Measurements from ENCODE around the gene CLDN22.

Gene CLDN22

GRCh38 chr4:183323295-183323694, 3.2 kb upstream of the CLDN22 start:
- no peak overlapping the region for H3K4me3 ChIP-seq (ENCODE audit: low read depth, low read length)
- TF ChIP-seq, protein P1, sequence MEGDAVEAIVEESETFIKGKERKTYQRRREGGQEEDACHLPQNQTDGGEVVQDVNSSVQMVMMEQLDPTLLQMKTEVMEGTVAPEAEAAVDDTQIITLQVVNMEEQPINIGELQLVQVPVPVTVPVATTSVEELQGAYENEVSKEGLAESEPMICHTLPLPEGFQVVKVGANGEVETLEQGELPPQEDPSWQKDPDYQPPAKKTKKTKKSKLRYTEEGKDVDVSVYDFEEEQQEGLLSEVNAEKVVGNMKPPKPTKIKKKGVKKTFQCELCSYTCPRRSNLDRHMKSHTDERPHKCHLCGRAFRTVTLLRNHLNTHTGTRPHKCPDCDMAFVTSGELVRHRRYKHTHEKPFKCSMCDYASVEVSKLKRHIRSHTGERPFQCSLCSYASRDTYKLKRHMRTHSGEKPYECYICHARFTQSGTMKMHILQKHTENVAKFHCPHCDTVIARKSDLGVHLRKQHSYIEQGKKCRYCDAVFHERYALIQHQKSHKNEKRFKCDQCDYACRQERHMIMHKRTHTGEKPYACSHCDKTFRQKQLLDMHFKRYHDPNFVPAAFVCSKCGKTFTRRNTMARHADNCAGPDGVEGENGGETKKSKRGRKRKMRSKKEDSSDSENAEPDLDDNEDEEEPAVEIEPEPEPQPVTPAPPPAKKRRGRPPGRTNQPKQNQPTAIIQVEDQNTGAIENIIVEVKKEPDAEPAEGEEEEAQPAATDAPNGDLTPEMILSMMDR (IDR thresholded peaks at IDR 0.05; ENCODE audit: control insufficient read depth, extremely low read depth, insufficient read depth): no peak
- no peak for DNase-seq (ENCODE audit: low read depth)

- DNase-seq (ENCODE audit: low read depth): no peak
- TF ChIP-seq, protein P1 (IDR thresholded peaks at IDR 0.05; ENCODE audit: control insufficient read depth, extremely low read depth, insufficient read depth): no peak
- H3K4me3 ChIP-seq (ENCODE audit: low read depth, low read length): no peak within 1 kb of the TSS
Measured at GRCh38 chr4:183322326-183322725, 2.2 kb upstream of the CLDN22 start, which contains the start of gene CLDN24. TSS of gene CLDN24 (minus strand) at chr4:183322426. CDS start at chr4:183322426, 0 bp downstream.

- TF ChIP-seq, protein P1 (IDR thresholded peaks at IDR 0.05; ENCODE audit: control insufficient read depth, extremely low read depth, insufficient read depth): no peak
- H3K4me3 ChIP-seq (ENCODE audit: low read depth, low read length): no peak overlapping the region
- no peak for DNase-seq (ENCODE audit: low read depth)
Measured at GRCh38 chr4:183321516-183321915, 1.4 kb upstream of the CLDN22 start.

DNA sequence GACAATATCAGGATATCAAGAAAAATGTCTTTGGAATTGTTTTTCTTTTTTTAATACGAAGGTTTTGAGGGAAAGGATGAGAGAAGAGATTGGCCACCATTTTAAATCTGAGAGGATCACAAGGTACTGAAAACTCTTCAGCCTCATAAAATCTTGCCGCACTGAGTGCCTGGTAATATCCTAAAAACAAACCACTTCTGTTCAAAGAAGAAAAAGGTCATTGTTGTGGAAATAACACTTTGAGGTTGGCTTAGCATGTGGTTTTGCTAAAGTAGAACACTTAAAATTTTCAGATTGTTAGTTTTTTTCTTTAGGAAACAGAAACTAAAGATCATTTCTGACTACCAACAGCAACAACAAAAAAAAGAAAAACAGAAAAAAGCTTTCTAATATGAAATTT, 1.0 kb upstream of the CLDN22 start:
- H3K4me3 ChIP-seq (ENCODE audit: low read depth, low read length): no peak overlapping the region
- TF ChIP-seq, protein P1 (IDR thresholded peaks at IDR 0.05; ENCODE audit: control insufficient read depth, extremely low read depth, insufficient read depth): no peak
- no peak for DNase-seq (ENCODE audit: low read depth)

DNA sequence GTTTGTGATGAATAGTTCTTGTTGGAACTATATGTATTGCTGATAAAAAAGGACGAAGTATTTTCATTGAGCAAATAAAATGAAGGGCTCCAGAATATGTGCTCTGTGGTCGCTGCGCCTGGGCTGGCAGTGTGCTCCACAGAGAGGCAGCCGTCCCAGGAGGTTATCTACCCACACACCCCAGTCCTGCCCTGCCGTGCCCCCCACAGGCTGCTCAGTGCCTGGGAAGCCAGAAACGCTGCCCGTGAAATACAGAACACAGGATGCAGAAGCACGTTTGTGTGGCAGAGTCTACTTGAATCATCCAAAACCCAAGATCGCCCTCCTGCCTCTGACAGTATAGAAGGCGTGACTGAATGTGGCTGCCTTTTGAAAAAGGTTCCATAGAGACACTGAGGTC, 1.4 kb downstream of the CLDN22 start:
- DNase-seq (ENCODE audit: low read depth): no peak
- no peak overlapping the region for H3K4me3 ChIP-seq (ENCODE audit: low read depth, low read length)

GRCh38 chr4:183314806-183315205, 5.3 kb downstream of the CLDN22 start:
- DNase-seq (ENCODE audit: low read depth): no peak
- H3K4me3 ChIP-seq (ENCODE audit: low read depth, low read length): no peak overlapping the region
- TF ChIP-seq, protein P1 (IDR thresholded peaks at IDR 0.05; ENCODE audit: control insufficient read depth, extremely low read depth, insufficient read depth): no peak

More for the DNA sequence above, 1.4 kb downstream of the CLDN22 start:
- TF ChIP-seq, protein P1 (IDR thresholded peaks at IDR 0.05; ENCODE audit: control insufficient read depth, extremely low read depth, insufficient read depth): no peak

GRCh38 chr4:183314336-183314735, 5.7 kb downstream of the CLDN22 start:
- no peak for DNase-seq (ENCODE audit: low read depth)
- TF ChIP-seq, protein P1 (IDR thresholded peaks at IDR 0.05; ENCODE audit: control insufficient read depth, extremely low read depth, insufficient read depth): no peak
- no peak overlapping the region for H3K4me3 ChIP-seq (ENCODE audit: low read depth, low read length)

Data from LNCaP clone FGC (cell line).